ENCODE results near the gene MGAT4C. TPM values are rescaled to one million over a fixed set of nuclear protein-coding genes. Genes with fewer than 3 reads are reported as not detected.

MGAT4C gene
- total RNA-seq, 1 donor from 2014 or later = not detected

- H3K4me3 Mint-ChIP-seq (ENCODE audit: low read depth) = no peak overlapping the region
- no peak for DNase-seq (ENCODE audit: low spot score)
- H3K9me3 Mint-ChIP-seq = no peaks in the 10 kb centered on the region
Measured at GRCh38 chr12:86257134-86257533, 943 bp upstream of the MGAT4C start.

GRCh38 chr12:86254399-86255107 is 1.6 kb downstream of the MGAT4C start:
- no peaks in the 10 kb centered on the region for H3K4me1 Mint-ChIP-seq (ENCODE audit: low read depth)
- intact Hi-C loops (cut with micrococcal nuclease) = no loop called here
- H3K9me3 Mint-ChIP-seq = no peaks in the 10 kb centered on the region
- no peaks in the 10 kb centered on the region for H3K36me3 Mint-ChIP-seq (ENCODE audit: low read depth)
- H3K27ac Mint-ChIP-seq = no peak overlapping the region
- H3K4me3 Mint-ChIP-seq (ENCODE audit: low read depth) = no peak overlapping the region
- no peak for DNase-seq (ENCODE audit: low spot score)
- H3K27me3 Mint-ChIP-seq (ENCODE audit: low read depth) = no peaks in the 10 kb centered on the region

More at GRCh38 chr12:86257134-86257533, 943 bp upstream of the MGAT4C start:
- Mint-ChIP-seq H3K27ac (no peak overlapping the region), H3K27me3 (ENCODE audit: low read depth) (no peaks in the 10 kb centered on the region), H3K4me1 (ENCODE audit: low read depth) (no peaks in the 10 kb centered on the region), H3K36me3 (ENCODE audit: low read depth) (no peaks in the 10 kb centered on the region)
- intact Hi-C loops (cut with micrococcal nuclease) = no loop called here

GRCh38 chr12:86249851-86250250 is 6.3 kb downstream of the MGAT4C start:
- intact Hi-C loops (cut with micrococcal nuclease) = no loop called here
- H3K27me3 Mint-ChIP-seq (ENCODE audit: low read depth) = no peaks in the 10 kb centered on the region
- DNase-seq (ENCODE audit: low spot score) = no peak
- H3K9me3 Mint-ChIP-seq = no peaks in the 10 kb centered on the region
- H3K27ac Mint-ChIP-seq = no peak overlapping the region
- H3K36me3 Mint-ChIP-seq (ENCODE audit: low read depth) = no peaks in the 10 kb centered on the region
- no peak overlapping the region for H3K4me3 Mint-ChIP-seq (ENCODE audit: low read depth)
- no peaks in the 10 kb centered on the region for H3K4me1 Mint-ChIP-seq (ENCODE audit: low read depth)

- intact Hi-C loops (cut with micrococcal nuclease) = no loop called here
- Mint-ChIP-seq H3K9me3 (no peaks in the 10 kb centered on the region), H3K4me1 (ENCODE audit: low read depth) (no peaks in the 10 kb centered on the region), H3K36me3 (ENCODE audit: low read depth) (no peaks in the 10 kb centered on the region), H3K27me3 (ENCODE audit: low read depth) (no peaks in the 10 kb centered on the region), H3K4me3 (ENCODE audit: low read depth) (no peak overlapping the region), H3K27ac (no peak overlapping the region)
- no peak for DNase-seq (ENCODE audit: low spot score)
Measured at GRCh38 chr12:86249276-86249675, 6.9 kb downstream of the MGAT4C start.

GRCh38 chr12:86247871-86248270 is 8.3 kb downstream of the MGAT4C start:
- Mint-ChIP-seq H3K27me3 (ENCODE audit: low read depth) (no peaks in the 10 kb centered on the region), H3K9me3 (no peaks in the 10 kb centered on the region), H3K4me3 (ENCODE audit: low read depth) (no peak overlapping the region), H3K4me1 (ENCODE audit: low read depth) (no peaks in the 10 kb centered on the region), H3K27ac (no peak overlapping the region), H3K36me3 (ENCODE audit: low read depth) (no peaks in the 10 kb centered on the region)
- intact Hi-C loops (cut with micrococcal nuclease) = no loop called here
- DNase-seq (ENCODE audit: low spot score) = no peak

GRCh38 chr12:86241600-86241999 is 14.6 kb downstream of the MGAT4C start:
- intact Hi-C loops (cut with micrococcal nuclease) = no loop called here
- Mint-ChIP-seq H3K27me3 (ENCODE audit: low read depth) (no peaks in the 10 kb centered on the region), H3K4me3 (ENCODE audit: low read depth) (no peak overlapping the region), H3K9me3 (no peaks in the 10 kb centered on the region), H3K27ac (no peak overlapping the region), H3K4me1 (ENCODE audit: low read depth) (no peaks in the 10 kb centered on the region), H3K36me3 (ENCODE audit: low read depth) (no peaks in the 10 kb centered on the region)
- no peak for DNase-seq (ENCODE audit: low spot score)

- no peaks in the 10 kb centered on the region for H3K36me3 Mint-ChIP-seq (ENCODE audit: low read depth)
- H3K9me3 Mint-ChIP-seq = no peaks in the 10 kb centered on the region
- intact Hi-C loops (cut with micrococcal nuclease) = no loop called here
- no peak for DNase-seq (ENCODE audit: low spot score)
- H3K4me3 Mint-ChIP-seq (ENCODE audit: low read depth) = no peak overlapping the region
- no peaks in the 10 kb centered on the region for H3K27me3 Mint-ChIP-seq (ENCODE audit: low read depth)
- H3K4me1 Mint-ChIP-seq (ENCODE audit: low read depth) = no peaks in the 10 kb centered on the region
- no peak overlapping the region for H3K27ac Mint-ChIP-seq
Measured at GRCh38 chr12:86234316-86234855, 21.8 kb downstream of the MGAT4C start.

GRCh38 chr12:86233126-86233525 is 23.1 kb downstream of the MGAT4C start:
- H3K27me3 Mint-ChIP-seq (ENCODE audit: low read depth) = no peaks in the 10 kb centered on the region
- H3K4me1 Mint-ChIP-seq (ENCODE audit: low read depth) = no peaks in the 10 kb centered on the region
- no peaks in the 10 kb centered on the region for H3K9me3 Mint-ChIP-seq
- no peak overlapping the region for H3K4me3 Mint-ChIP-seq (ENCODE audit: low read depth)
- no peaks in the 10 kb centered on the region for H3K36me3 Mint-ChIP-seq (ENCODE audit: low read depth)
- no peak for DNase-seq (ENCODE audit: low spot score)
- intact Hi-C loops (cut with micrococcal nuclease) = no loop called here
- H3K27ac Mint-ChIP-seq = no peak overlapping the region

- Mint-ChIP-seq H3K9me3 (peaks cover 7% of the 10 kb centered on the region), H3K4me3 (ENCODE audit: low read depth) (no peak overlapping the region), H3K27ac (no peak overlapping the region), H3K27me3 (ENCODE audit: low read depth) (no peaks in the 10 kb centered on the region), H3K4me1 (ENCODE audit: low read depth) (no peaks in the 10 kb centered on the region), H3K36me3 (ENCODE audit: low read depth) (no peaks in the 10 kb centered on the region)
- intact Hi-C loops (cut with micrococcal nuclease) = no loop called here
- no peak for DNase-seq (ENCODE audit: low spot score)
Measured at GRCh38 chr12:86230516-86231146, 25.6 kb downstream of the MGAT4C start.

- Mint-ChIP-seq H3K4me3 (ENCODE audit: low read depth) (no peak overlapping the region), H3K9me3 (peaks cover 7% of the 10 kb centered on the region), H3K27me3 (ENCODE audit: low read depth) (no peaks in the 10 kb centered on the region), H3K4me1 (ENCODE audit: low read depth) (no peaks in the 10 kb centered on the region), H3K27ac (no peak overlapping the region), H3K36me3 (ENCODE audit: low read depth) (no peaks in the 10 kb centered on the region)
- intact Hi-C loops (cut with micrococcal nuclease) = no loop called here
- no peak for DNase-seq (ENCODE audit: low spot score)
Measured at GRCh38 chr12:86229772-86230171, 26.4 kb downstream of the MGAT4C start.

GRCh38 chr12:86228656-86229055 is 27.5 kb downstream of the MGAT4C start:
- no peak overlapping the region for H3K4me3 Mint-ChIP-seq (ENCODE audit: low read depth)
- H3K9me3 Mint-ChIP-seq = peaks cover 11% of the 10 kb centered on the region
- no peak for DNase-seq (ENCODE audit: low spot score)
- H3K27ac Mint-ChIP-seq = no peak overlapping the region
- intact Hi-C loops (cut with micrococcal nuclease) = no loop called here
- no peaks in the 10 kb centered on the region for H3K27me3 Mint-ChIP-seq (ENCODE audit: low read depth)
- H3K36me3 Mint-ChIP-seq (ENCODE audit: low read depth) = no peaks in the 10 kb centered on the region
- H3K4me1 Mint-ChIP-seq (ENCODE audit: low read depth) = no peaks in the 10 kb centered on the region

- H3K9me3 Mint-ChIP-seq = peaks cover 14% of the 10 kb centered on the region
- DNase-seq (ENCODE audit: low spot score) = no peak
- H3K36me3 Mint-ChIP-seq (ENCODE audit: low read depth) = no peaks in the 10 kb centered on the region
- H3K27me3 Mint-ChIP-seq (ENCODE audit: low read depth) = no peaks in the 10 kb centered on the region
- no peaks in the 10 kb centered on the region for H3K4me1 Mint-ChIP-seq (ENCODE audit: low read depth)
- no peak overlapping the region for H3K27ac Mint-ChIP-seq
- H3K4me3 Mint-ChIP-seq (ENCODE audit: low read depth) = no peak overlapping the region
- intact Hi-C loops (cut with micrococcal nuclease) = no loop called here
Measured at GRCh38 chr12:86226481-86226880, 29.7 kb downstream of the MGAT4C start.

GRCh38 chr12:86216591-86216990 is 39.6 kb downstream of the MGAT4C start:
- H3K4me1 Mint-ChIP-seq (ENCODE audit: low read depth) = no peaks in the 10 kb centered on the region
- intact Hi-C loops (cut with micrococcal nuclease) = no loop called here
- peaks cover 5% of the 10 kb centered on the region for H3K9me3 Mint-ChIP-seq
- DNase-seq (ENCODE audit: low spot score) = no peak
- H3K27ac Mint-ChIP-seq = no peak overlapping the region
- H3K27me3 Mint-ChIP-seq (ENCODE audit: low read depth) = no peaks in the 10 kb centered on the region
- no peak overlapping the region for H3K4me3 Mint-ChIP-seq (ENCODE audit: low read depth)
- H3K36me3 Mint-ChIP-seq (ENCODE audit: low read depth) = no peaks in the 10 kb centered on the region

Data from activated T-helper 2 cell treated with anti-CD3 and anti-CD28 coated beads, Interferon-gamma antibody, Interleukin-2, Interleukin-4, amounts not matched to agents 10 μg/mL and 5 μg/mL and 100 μg/mL, durations not matched to agents 14 hours and 24 hours and 36 hours (primary cell).